Hepatocyte (in vitro differentiated cells): ENCODE measurements around the gene TSSK3.

Experiments used
- CTCF ChIP-seq: fragments of 200-600 bp; sonication (generic); IDR thresholded peaks from 2 replicates; pipeline ENCODE4 v1.5.1; 2016; ENCODE audit warnings: antibody characterized with exemption, mild to moderate bottlenecking; ENCODE audit not compliant: poor library complexity
- EZH2 ChIP-seq: fragments of 200-600 bp; sonication (generic); IDR thresholded peaks from 2 replicates; pipeline ENCODE4 v1.6.1; 2016; ENCODE audit warnings: antibody characterized with exemption, mild to moderate bottlenecking, borderline replicate concordance

- TF ChIP-seq CTCF, result no peak
- TF ChIP-seq EZH2, result no peak
These were observed 40.5 kb upstream of the TSSK3 start for GRCh38 chr1:32321712-32322291.
